Astrocyte (in vitro differentiated cells and primary cell): Measurements from ENCODE around the gene PRRG4. TPM values are rescaled to one million over a fixed set of nuclear protein-coding genes. Genes with fewer than 3 reads are reported as not detected.
"Not testable (repeated sequence)": the region's sequence is repeated elsewhere in the genome, so short reads cannot be mapped to it uniquely, and the experiment has no call there.

Experiments used
- DNase-seq: peaks from one replicate; pipeline ENCODE4 v3.0.0-alpha.2; 2010; ENCODE audit warnings: low read depth
- FAIRE-seq: peaks from 2 replicates; lab custom pipeline; 2011; peaks lifted over from hg19 to GRCh38; lab: Jason Lieb, UNC
- H2AFZ ChIP-seq: 2 replicates; pipeline ENCODE4 v1.6.0; 2012; ENCODE audit warnings: low read depth, low read length, inconsistent platforms
- H3K27ac ChIP-seq: 2 replicates; pipeline ENCODE4 v1.5.1; 2011; ENCODE audit warnings: low read depth, low read length, inconsistent platforms
- H3K27me3 ChIP-seq: 2 replicates; pipeline ENCODE4 v1.6.0; 2011; ENCODE audit warnings: low read length, inconsistent platforms; ENCODE audit not compliant: insufficient read depth
- H3K36me3 ChIP-seq: 2 replicates; pipeline ENCODE4 v1.5.1; 2011; ENCODE audit warnings: low read length, inconsistent platforms; ENCODE audit not compliant: insufficient read depth
- H3K4me1 ChIP-seq: 2 replicates; pipeline ENCODE4 v1.5.1; 2011; ENCODE audit warnings: low read length, inconsistent platforms; ENCODE audit not compliant: insufficient read depth
- H3K4me2 ChIP-seq: 2 replicates; pipeline ENCODE4 v1.6.0; 2012; ENCODE audit warnings: low read length, inconsistent platforms
- H3K4me3 ChIP-seq: 2 replicates; pipeline ENCODE4 v1.5.1; 2011; ENCODE audit warnings: low read depth, mild to moderate bottlenecking, low read length, inconsistent platforms; ENCODE audit not compliant: insufficient read depth
- H3K79me2 ChIP-seq: 2 replicates; pipeline ENCODE4 v1.6.0; 2012; ENCODE audit warnings: mild to moderate bottlenecking, low read length, inconsistent platforms; ENCODE audit not compliant: insufficient read depth
- H3K9ac ChIP-seq: 2 replicates; pipeline ENCODE4 v1.6.0; 2012; ENCODE audit warnings: mild to moderate bottlenecking, low read length, inconsistent platforms
- H3K9me3 ChIP-seq: 2 replicates; pipeline ENCODE4 v1.5.1; 2012; ENCODE audit warnings: low read depth, mild to moderate bottlenecking, low read length, inconsistent platforms; ENCODE audit not compliant: insufficient read depth
- H4K20me1 ChIP-seq: 2 replicates; pipeline ENCODE4 v1.6.0; 2012; ENCODE audit warnings: low read length, inconsistent platforms; ENCODE audit not compliant: insufficient read depth
- H3K27ac Mint-ChIP-seq: one replicate; pipeline ENCODE4 v1.8.0; 2021; ENCODE audit warnings: mild to moderate bottlenecking, mixed read lengths; ENCODE audit not compliant: unreplicated experiment
- H3K27me3 Mint-ChIP-seq: one replicate; pipeline ENCODE4 v1.8.0; 2021; ENCODE audit warnings: low read depth, mixed read lengths; ENCODE audit not compliant: unreplicated experiment
- H3K36me3 Mint-ChIP-seq: one replicate; pipeline ENCODE4 v1.8.0; 2021; ENCODE audit warnings: low read depth, mixed read lengths; ENCODE audit not compliant: unreplicated experiment
- H3K4me1 Mint-ChIP-seq: one replicate; pipeline ENCODE4 v1.8.0; 2021; ENCODE audit warnings: low read depth, mixed read lengths; ENCODE audit not compliant: unreplicated experiment
- H3K4me3 Mint-ChIP-seq: one replicate; pipeline ENCODE4 v1.8.0; 2021; ENCODE audit warnings: mild to moderate bottlenecking, moderate library complexity, mixed read lengths; ENCODE audit not compliant: unreplicated experiment
- H3K9me3 Mint-ChIP-seq: one replicate; pipeline ENCODE4 v1.8.0; 2021; ENCODE audit warnings: mild to moderate bottlenecking, mixed read lengths; ENCODE audit not compliant: unreplicated experiment
- CTCF ChIP-seq: IDR thresholded peaks from 2 replicates; pipeline ENCODE4 v1.5.1; 2011; ENCODE audit warnings: low read depth, mild to moderate bottlenecking, inconsistent platforms, low read length, moderate library complexity; ENCODE audit not compliant: insufficient read depth
- EZH2 ChIP-seq: IDR thresholded peaks from 2 replicates; pipeline ENCODE4 v1.6.1; 2012; ENCODE audit warnings: mild to moderate bottlenecking, low read length, inconsistent platforms; ENCODE audit not compliant: insufficient read depth
- total RNA-seq: library from RNA; stranded (reverse); gene quantifications from 2 replicates; pipeline ENCODE4 v1.2.1, GENCODE V29; 2021

Gene PRRG4
- total RNA-seq, 1 donor from 2014 or later = 0.45 TPM

GRCh38 chr11:32861850-32862577 is 32.3 kb downstream of the PRRG4 start:
- no peaks in the 10 kb centered on the region for H3K79me2 ChIP-seq
- H3K4me1 Mint-ChIP-seq = no peaks in the 10 kb centered on the region
- no peak overlapping the region for H3K9ac ChIP-seq
- no peak overlapping the region for H3K27ac ChIP-seq
- H3K4me3 Mint-ChIP-seq = no peak overlapping the region
- no peaks in the 10 kb centered on the region for H3K36me3 ChIP-seq
- H2AFZ ChIP-seq = no peak overlapping the region
- FAIRE-seq = no peak
- no peak overlapping the region for H3K4me2 ChIP-seq
- no peak overlapping the region for H3K27ac Mint-ChIP-seq
- H3K27me3 Mint-ChIP-seq = peaks cover 3% of the 10 kb centered on the region
- no peaks in the 10 kb centered on the region for H3K4me1 ChIP-seq
- no peaks in the 10 kb centered on the region for H3K9me3 ChIP-seq
- H3K4me3 ChIP-seq = no peak overlapping the region
- no peaks in the 10 kb centered on the region for H3K36me3 Mint-ChIP-seq
- no peaks in the 10 kb centered on the region for H4K20me1 ChIP-seq
- peaks cover under 1% of the 10 kb centered on the region for H3K9me3 Mint-ChIP-seq
- no peak for DNase-seq
- TF ChIP-seq CTCF = no peak
- TF ChIP-seq EZH2 = no peak
- peaks cover 2% of the 10 kb centered on the region for H3K27me3 ChIP-seq

GRCh38 chr11:32864555-32864954 is 34.8 kb downstream of the PRRG4 start:
- no peak for TF ChIP-seq EZH2
- Histone ChIP-seq H3K36me3 (no peaks in the 10 kb centered on the region), H3K4me1 (no peaks in the 10 kb centered on the region), H2AFZ (no peak overlapping the region), H3K9me3 (no peaks in the 10 kb centered on the region), H3K27ac (no peak overlapping the region), H3K9ac (no peak overlapping the region), H3K4me2 (no peak overlapping the region), H3K79me2 (no peaks in the 10 kb centered on the region), H3K27me3 (peaks cover 2% of the 10 kb centered on the region), H3K4me3 (no peak overlapping the region), H4K20me1 (no peaks in the 10 kb centered on the region)
- DNase-seq (no peak), FAIRE-seq (no peak)
- Mint-ChIP-seq H3K27ac (no peak overlapping the region), H3K4me3 (no peak overlapping the region), H3K36me3 (no peaks in the 10 kb centered on the region), H3K4me1 (no peaks in the 10 kb centered on the region), H3K27me3 (peaks cover 3% of the 10 kb centered on the region), H3K9me3 (peaks cover 7% of the 10 kb centered on the region)

GRCh38 chr11:32868752-32869151 is 39.0 kb downstream of the PRRG4 start:
- not testable (repeated sequence) for H3K9me3 ChIP-seq, H3K9ac ChIP-seq, H3K9me3 Mint-ChIP-seq, FAIRE-seq, H3K27me3 Mint-ChIP-seq, H3K4me3 ChIP-seq, H3K36me3 Mint-ChIP-seq, H3K27me3 ChIP-seq, H2AFZ ChIP-seq, H4K20me1 ChIP-seq, H3K36me3 ChIP-seq, H3K27ac Mint-ChIP-seq, H3K4me3 Mint-ChIP-seq, H3K4me1 ChIP-seq, H3K27ac ChIP-seq, H3K4me2 ChIP-seq, H3K79me2 ChIP-seq, DNase-seq, H3K4me1 Mint-ChIP-seq
